K562 (cell line): ENCODE measurements around the gene LRTM1. TPM values are rescaled to one million over a fixed set of nuclear protein-coding genes. Genes with fewer than 3 reads are reported as not detected.

Source experiments
- ATAC-seq: fragments of 200-7000 bp; cut with Tn5 transposase; 3 replicates; pipeline ENCODE4 v1.9.1; 2020; ENCODE audit warnings: moderate library complexity
- BruUV-seq: library from RNA; stranded (reverse); fragments of 400-500 nt; replicated peaks from 2 replicates; lab custom pipeline; 2021; lab: Mats Ljungman, UMichigan
- CTCF ChIA-PET: fragments of 300-600 bp; formaldehyde crosslinking; extraction: SDS; loops from one replicate; lab custom pipeline; 2021; ENCODE audit warnings: low intra/inter-chr PET ratio; lab: Yijun Ruan, JAX
- POLR2A ChIA-PET: fragments of 300-600, 350-650 bp; sonication (Branson Sonifier 250); formaldehyde crosslinking; extraction: SDS; loops from one replicate; lab custom pipeline; 2021; ENCODE audit warnings: antibody characterized with exemption, inconsistent platforms; lab: Yijun Ruan, JAX
- DNase-seq, 4 experiments: peaks; one replicate each; pipeline versions ENCODE4 v3.0.0 to v3.0.0-alpha.2; 2011 to 2018; ENCODE audit warnings: low spot score in 3 of 4, mixed read lengths in 3 of 4; ENCODE audit errors: extremely low read depth in 1 of 4
- FAIRE-seq: peaks from 2 replicates; lab custom pipeline; 2011; peaks lifted over from hg19 to GRCh38; lab: Jason Lieb, UNC
- H2AFZ ChIP-seq: 2 replicates; pipeline ENCODE4 v1.6.0; 2011; ENCODE audit warnings: low read depth, low read length, control low read depth, inconsistent platforms
- H3K27ac ChIP-seq: fragments of 200-600 bp; 3 replicates; pipeline ENCODE4 v1.8.0; 2011; ENCODE audit warnings: low read depth, mild to moderate bottlenecking, control low read depth, inconsistent platforms, low read length, moderate library complexity, mixed read lengths; ENCODE audit errors: extremely low read depth
- H3K27me3 ChIP-seq, 2 experiments: fragments of 300-600 bp in 1 of 2; 2 replicates in 1 of 2; 3 replicates in 1 of 2; pipeline versions ENCODE4 v1.6.0 to v1.8.0; 2011; ENCODE audit warnings: inconsistent platforms in 2 of 2, low read length in 2 of 2, mild to moderate bottlenecking in 1 of 2, mixed read lengths in 1 of 2, moderate library complexity in 1 of 2; ENCODE audit not compliant: control insufficient read depth in 2 of 2, insufficient read depth in 2 of 2
- H3K36me3 ChIP-seq: fragments of 300-600 bp; 3 replicates; pipeline ENCODE4 v1.8.0; 2011; ENCODE audit warnings: mild to moderate bottlenecking, low read length, inconsistent platforms; ENCODE audit not compliant: control insufficient read depth, insufficient read depth
- H3K4me1 ChIP-seq, 2 experiments: fragments of 200-600 bp in 1 of 2; replicated peaks in 1 of 2; 2 replicates in 1 of 2; 3 replicates in 1 of 2; pipeline versions ENCODE4 v1.5.1 to v1.8.0; 2011; ENCODE audit warnings: inconsistent platforms in 2 of 2, low read length in 2 of 2, mild to moderate bottlenecking in 1 of 2, mixed read lengths in 1 of 2, moderate library complexity in 1 of 2; ENCODE audit not compliant: control insufficient read depth in 2 of 2, insufficient read depth in 2 of 2
- H3K4me2 ChIP-seq: 2 replicates; pipeline ENCODE4 v1.6.1; 2011; ENCODE audit warnings: low read length, control low read depth, inconsistent platforms, mixed read lengths; ENCODE audit not compliant: insufficient read depth
- H3K4me3 ChIP-seq: fragments of 200-600 bp; sonication (generic), shearing (Covaris generic); 2 replicates; pipeline ENCODE4 v1.5.1; 2016; ENCODE audit warnings: control low read depth, inconsistent platforms
- H3K79me2 ChIP-seq: fragments of 200-600 bp; 3 replicates; pipeline ENCODE4 v1.8.0; 2011; ENCODE audit warnings: low read length, inconsistent platforms; ENCODE audit not compliant: control insufficient read depth, insufficient read depth
- H3K9ac ChIP-seq, 2 experiments: 2 replicates each; pipeline versions ENCODE4 v1.6.0 to v1.6.1; 2011; ENCODE audit warnings: low read depth in 2 of 2, low read length in 2 of 2, control low read depth in 1 of 2, inconsistent platforms in 1 of 2, mild to moderate bottlenecking in 1 of 2, mixed read lengths in 1 of 2; ENCODE audit not compliant: insufficient read depth in 1 of 2
- H3K9me1 ChIP-seq: one replicate; pipeline ENCODE4 v1.6.0; 2011; ENCODE audit warnings: inconsistent platforms, mild to moderate bottlenecking, low read length, moderate library complexity; ENCODE audit not compliant: control insufficient read depth, insufficient read depth
- H3K9me3 ChIP-seq: replicated peaks from 2 replicates; pipeline ENCODE4 v1.5.1; 2011; ENCODE audit warnings: low read depth, low read length, inconsistent platforms; ENCODE audit not compliant: control insufficient read depth, insufficient read depth
- H4K20me1 ChIP-seq: replicated peaks from 2 replicates; pipeline ENCODE4 v1.6.1; 2011; ENCODE audit warnings: low read length, inconsistent platforms, mixed read lengths; ENCODE audit not compliant: control insufficient read depth, insufficient read depth
- RB1 ChIP-seq: fragments of 450-650 bp; IDR thresholded peaks from 2 replicates; pipeline ENCODE4 v1.6.1; 2017; ENCODE audit warnings: low read depth, mild to moderate bottlenecking
- WGBS: fragments of 100-300 bp; shearing (Covaris generic); methylation state at CpG from one replicate; pipeline ENCODE4 v1.1.6; 2016; ENCODE audit warnings: low coverage, mixed read lengths; ENCODE audit not compliant: insufficient coverage; ENCODE audit errors: missing lambda C conversion rate; 5-methylcytosine and 5-hydroxymethylcytosine counted together
- in situ Hi-C: fragments of 300-500 bp; cut with MboI; formaldehyde crosslinking; loops from 4 replicates; pipeline ENCODE4 v1.15.0; 2018; ENCODE audit warnings: inconsistent platforms, mixed read lengths
- intact Hi-C: fragments of 100-400 bp; cut with micrococcal nuclease; formaldehyde crosslinking; loops from 2 replicates; pipeline ENCODE4 v1.14.2; 2022
- polyA plus RNA-seq, 8 experiments: library from polyadenylated mRNA; depleted of rRNA in 4 of 8; stranded (reverse) in 5 of 8; unstranded in 3 of 8; fragments of >200 nt; fragmentation: Nextera tagmentation in 2 of 8; fragmentation: Illumina TruSeq in 1 of 8; extraction: Ambion mirVana in 2 of 8; extraction: Trizol in 1 of 8; gene quantifications; 2 replicates each; pipeline versions ENCODE4 v1.2.1 to v1.2.3, GENCODE V29; 2011 to 2014; ENCODE audit warnings: inconsistent platforms in 1 of 8, missing spikeins in 1 of 8
- total RNA-seq, 7 experiments: library from RNA; depleted of rRNA in 6 of 7; stranded (reverse); fragments of >200 nt in 6 of 7; fragmentation: Illumina TruSeq in 2 of 7; extraction: Trizol in 2 of 7; gene quantifications; 2 replicates each; pipeline versions ENCODE4 v1.2.1 to v1.2.3, GENCODE V29; 2011 to 2021; ENCODE audit warnings: low replicate concordance in 1 of 7
- TF ChIP-seq, protein P1 (sequence below): IDR thresholded peaks from 3 replicates; pipeline ENCODE4 v1.6.1; 2011; ENCODE audit warnings: borderline replicate concordance, mild to moderate bottlenecking, moderate library complexity; ENCODE audit not compliant: insufficient read length; ENCODE audit errors: extremely low read depth
- TF ChIP-seq, protein P2 (sequence below): sonication (generic); formaldehyde crosslinking; IDR thresholded peaks from 2 replicates; pipeline ENCODE4 v1.8.0; 2022; ENCODE audit warnings: mild to moderate bottlenecking, missing genetic modification reagents

Gene LRTM1
- total and polyA plus RNA-seq, 9 of the 15 experiments (the other 6 are each of a cell fraction or from before 2014, with no cell fraction given) = not detected

DNA sequence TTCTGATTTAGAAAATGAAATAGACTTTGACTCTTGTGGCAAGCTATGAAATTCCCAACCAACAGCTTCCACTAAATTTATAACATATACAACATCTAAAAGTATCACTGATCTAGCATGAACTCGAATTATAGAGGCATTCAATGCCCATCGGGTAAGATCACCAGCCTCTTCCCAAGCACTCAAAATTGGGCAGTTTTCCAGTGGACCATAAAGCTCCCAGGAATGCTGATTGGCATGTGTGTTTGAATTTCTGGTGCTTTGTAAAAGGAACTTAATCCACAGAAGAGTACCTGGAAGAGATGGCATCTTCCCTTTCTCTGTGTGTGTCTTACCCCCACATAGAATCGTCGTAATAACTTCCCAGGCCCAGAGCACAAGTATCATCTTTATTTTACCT, 10.0 kb downstream of the LRTM1 start:
- H4K20me1 ChIP-seq = no peaks in the 10 kb centered on the region
- DNase-seq (no peak), FAIRE-seq (no peak), ATAC-seq (no peak)
- peaks cover 0 to 3% of the 10 kb centered on the region in 2 experiments; a peak in 1 of 5 replicates for H3K27me3 ChIP-seq
- in situ Hi-C loops (no loop called here), intact Hi-C loops (no loop called here)
- TF ChIP-seq, protein P1, sequence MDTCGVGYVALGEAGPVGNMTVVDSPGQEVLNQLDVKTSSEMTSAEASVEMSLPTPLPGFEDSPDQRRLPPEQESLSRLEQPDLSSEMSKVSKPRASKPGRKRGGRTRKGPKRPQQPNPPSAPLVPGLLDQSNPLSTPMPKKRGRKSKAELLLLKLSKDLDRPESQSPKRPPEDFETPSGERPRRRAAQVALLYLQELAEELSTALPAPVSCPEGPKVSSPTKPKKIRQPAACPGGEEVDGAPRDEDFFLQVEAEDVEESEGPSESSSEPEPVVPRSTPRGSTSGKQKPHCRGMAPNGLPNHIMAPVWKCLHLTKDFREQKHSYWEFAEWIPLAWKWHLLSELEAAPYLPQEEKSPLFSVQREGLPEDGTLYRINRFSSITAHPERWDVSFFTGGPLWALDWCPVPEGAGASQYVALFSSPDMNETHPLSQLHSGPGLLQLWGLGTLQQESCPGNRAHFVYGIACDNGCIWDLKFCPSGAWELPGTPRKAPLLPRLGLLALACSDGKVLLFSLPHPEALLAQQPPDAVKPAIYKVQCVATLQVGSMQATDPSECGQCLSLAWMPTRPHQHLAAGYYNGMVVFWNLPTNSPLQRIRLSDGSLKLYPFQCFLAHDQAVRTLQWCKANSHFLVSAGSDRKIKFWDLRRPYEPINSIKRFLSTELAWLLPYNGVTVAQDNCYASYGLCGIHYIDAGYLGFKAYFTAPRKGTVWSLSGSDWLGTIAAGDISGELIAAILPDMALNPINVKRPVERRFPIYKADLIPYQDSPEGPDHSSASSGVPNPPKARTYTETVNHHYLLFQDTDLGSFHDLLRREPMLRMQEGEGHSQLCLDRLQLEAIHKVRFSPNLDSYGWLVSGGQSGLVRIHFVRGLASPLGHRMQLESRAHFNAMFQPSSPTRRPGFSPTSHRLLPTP = no peak
- TF ChIP-seq, protein P2, sequence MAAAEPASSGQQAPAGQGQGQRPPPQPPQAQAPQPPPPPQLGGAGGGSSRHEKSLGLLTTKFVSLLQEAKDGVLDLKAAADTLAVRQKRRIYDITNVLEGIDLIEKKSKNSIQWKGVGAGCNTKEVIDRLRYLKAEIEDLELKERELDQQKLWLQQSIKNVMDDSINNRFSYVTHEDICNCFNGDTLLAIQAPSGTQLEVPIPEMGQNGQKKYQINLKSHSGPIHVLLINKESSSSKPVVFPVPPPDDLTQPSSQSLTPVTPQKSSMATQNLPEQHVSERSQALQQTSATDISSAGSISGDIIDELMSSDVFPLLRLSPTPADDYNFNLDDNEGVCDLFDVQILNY (CRISPR knock-in tag) = no peak
- TF ChIP-seq RB1 = no peak
- no peak overlapping the region for H3K4me3 ChIP-seq
- ChIA-PET CTCF (no interaction called here), POLR2A (no interaction called here)
- H3K4me1 ChIP-seq = no peaks in the 10 kb centered on the region; a peak in 1 of 5 replicates
- 3% methylated on average over 4 of the region's 4 CpGs for WGBS
- H2AFZ ChIP-seq = no peak overlapping the region
- H3K27ac ChIP-seq = no peak overlapping the region
- H3K36me3 ChIP-seq = no peaks in the 10 kb centered on the region
- no peaks in the 10 kb centered on the region for H3K9me1 ChIP-seq
- no TSS peak for BruUV-seq
- H3K9ac ChIP-seq = no peak overlapping the region
- no peaks in the 10 kb centered on the region for H3K9me3 ChIP-seq
- H3K79me2 ChIP-seq = no peaks in the 10 kb centered on the region
- H3K4me2 ChIP-seq = no peak overlapping the region
